ENCODE results near the gene GMPPA. TPM values are rescaled to one million over a fixed set of nuclear protein-coding genes. Genes with fewer than 3 reads are reported as not detected.

The GMPPA gene
- total and polyA plus RNA-seq, 9 donors: 23.4 to 34.3 (median 27.6) TPM

Other genes starting within 250 kb of the GMPPA start
- gene TUBA4B, start 245.6 kb upstream of the GMPPA start, total RNA-seq: 0.04 TPM
- gene TUBA4B, start 245.6 kb upstream of the GMPPA start, polyA plus RNA-seq (ENCODE audit: insufficient read depth in 1 of 8, insufficient read length in 8 of 8, low replicate concordance in 1 of 8): under 1 TPM in 6 of 8 donors, not detected in 2; 0.13 to 0.56 (median 0.18) TPM
- 36.2 TPM for gene TUBA4A, start 245.0 kb upstream of the GMPPA start, total RNA-seq
- gene TUBA4A, start 245.0 kb upstream of the GMPPA start, polyA plus RNA-seq (ENCODE audit: insufficient read depth in 1 of 8, insufficient read length in 8 of 8, low replicate concordance in 1 of 8): 100 to 1,000 TPM in 4 of 8 donors, 10 to 100 TPM in 4; 77.1 to 160 (median 107) TPM
- 52.6 TPM for gene DNAJB2, start 219.5 kb upstream of the GMPPA start, total RNA-seq
- gene DNAJB2, start 219.5 kb upstream of the GMPPA start, polyA plus RNA-seq (ENCODE audit: insufficient read depth in 1 of 8, insufficient read length in 8 of 8, low replicate concordance in 1 of 8): 10 to 100 TPM; 77.8 to 93.2 (median 85.9) TPM
- 0.09 TPM for gene PTPRN, start 189.5 kb upstream of the GMPPA start, total RNA-seq
- gene PTPRN, start 189.5 kb upstream of the GMPPA start, polyA plus RNA-seq (ENCODE audit: insufficient read depth in 1 of 8, insufficient read length in 8 of 8, low replicate concordance in 1 of 8): 1 to 10 TPM in 1 of 8 donors, under 1 TPM in 7; 0.09 to 1.0 (median 0.38) TPM
- not detected for gene RESP18, start 166.1 kb upstream of the GMPPA start, total RNA-seq
- not detected for gene RESP18, start 166.1 kb upstream of the GMPPA start, polyA plus RNA-seq (ENCODE audit: insufficient read depth in 1 of 8, insufficient read length in 8 of 8, low replicate concordance in 1 of 8)
- 24.5 TPM for gene DNPEP, start 111.0 kb upstream of the GMPPA start, total RNA-seq
- gene DNPEP, start 111.0 kb upstream of the GMPPA start, polyA plus RNA-seq (ENCODE audit: insufficient read depth in 1 of 8, insufficient read length in 8 of 8, low replicate concordance in 1 of 8): 10 to 100 TPM; 28.6 to 48.5 (median 39.7) TPM
- gene DES, start 80.5 kb upstream of the GMPPA start, total RNA-seq: 2,854 TPM
- 1,000 to 10,000 TPM; 2,139 to 4,335 (median 3,881) TPM for gene DES, start 80.5 kb upstream of the GMPPA start, polyA plus RNA-seq (ENCODE audit: insufficient read depth in 1 of 8, insufficient read length in 8 of 8, low replicate concordance in 1 of 8)
- 176 TPM for gene SPEG, start 64.0 kb upstream of the GMPPA start, total RNA-seq
- gene SPEG, start 64.0 kb upstream of the GMPPA start, polyA plus RNA-seq (ENCODE audit: insufficient read depth in 1 of 8, insufficient read length in 8 of 8, low replicate concordance in 1 of 8): 100 to 1,000 TPM in 5 of 8 donors, 10 to 100 TPM in 3; 66.5 to 177 (median 143) TPM
- gene ASIC4, start 15.6 kb downstream of the GMPPA start, total RNA-seq: 0.44 TPM
- under 1 TPM; 0.12 to 0.51 (median 0.34) TPM for gene ASIC4, start 15.6 kb downstream of the GMPPA start, polyA plus RNA-seq (ENCODE audit: insufficient read depth in 1 of 8, insufficient read length in 8 of 8, low replicate concordance in 1 of 8)
- gene CHPF, start 44.9 kb downstream of the GMPPA start, total RNA-seq: 58.8 TPM
- gene CHPF, start 44.9 kb downstream of the GMPPA start, polyA plus RNA-seq (ENCODE audit: insufficient read depth in 1 of 8, insufficient read length in 8 of 8, low replicate concordance in 1 of 8): 10 to 100 TPM; 46.1 to 74.6 (median 64.6) TPM
- gene TMEM198, start 45.1 kb downstream of the GMPPA start, total RNA-seq: 1.2 TPM
- 1 to 10 TPM; 2.6 to 4.6 (median 3.1) TPM for gene TMEM198, start 45.1 kb downstream of the GMPPA start, polyA plus RNA-seq (ENCODE audit: insufficient read depth in 1 of 8, insufficient read length in 8 of 8, low replicate concordance in 1 of 8)
- gene OBSL1, start 72.6 kb downstream of the GMPPA start, total RNA-seq: 120 TPM
- gene OBSL1, start 72.6 kb downstream of the GMPPA start, polyA plus RNA-seq (ENCODE audit: insufficient read depth in 1 of 8, insufficient read length in 8 of 8, low replicate concordance in 1 of 8): 100 to 1,000 TPM; 117 to 193 (median 165) TPM
- gene INHA, start 73.4 kb downstream of the GMPPA start, total RNA-seq: 0.27 TPM
- gene INHA, start 73.4 kb downstream of the GMPPA start, polyA plus RNA-seq (ENCODE audit: insufficient read depth in 1 of 8, insufficient read length in 8 of 8, low replicate concordance in 1 of 8): 1 to 10 TPM in 1 of 8 donors, under 1 TPM in 7; 0.26 to 1.3 (median 0.84) TPM
- gene STK11IP, start 99.0 kb downstream of the GMPPA start, total RNA-seq: 12.7 TPM
- gene STK11IP, start 99.0 kb downstream of the GMPPA start, polyA plus RNA-seq (ENCODE audit: insufficient read depth in 1 of 8, insufficient read length in 8 of 8, low replicate concordance in 1 of 8): 10 to 100 TPM; 13.3 to 23.8 (median 19.2) TPM
- 5.5 TPM for gene SLC4A3, start 128.7 kb downstream of the GMPPA start, total RNA-seq
- gene SLC4A3, start 128.7 kb downstream of the GMPPA start, polyA plus RNA-seq (ENCODE audit: insufficient read depth in 1 of 8, insufficient read length in 8 of 8, low replicate concordance in 1 of 8): 10 to 100 TPM in 6 of 8 donors, 1 to 10 TPM in 2; 8.3 to 15.9 (median 11.5) TPM

Data from muscle of leg (tissue), 9 donors.